Activated CD8-positive, alpha-beta T cell treated with anti-CD3 and anti-CD28 coated beads, Interleukin-2, amount 10 ng/mL, durations not matched to agents 7 days and 5 days (primary cell): Measurements from ENCODE around the gene MCM5. TPM values are rescaled to one million over a fixed set of nuclear protein-coding genes. Genes with fewer than 3 reads are reported as not detected.

ENCODE experiments used
- ATAC-seq: fragments of 150-1000 bp; cut with Tn5 transposase; one replicate; pipeline ENCODE4 v1.10.0; 2021; ENCODE audit warnings: moderate library complexity
- CTCF ChIA-PET: fragments of 350-600 bp; sonication (Branson Sonifier 250); formaldehyde crosslinking; loops from one replicate; lab custom pipeline; 2021; ENCODE audit warnings: antibody characterized with exemption; lab: Charles Lee
- POLR2A ChIA-PET: fragments of 350-600 bp; sonication (Branson Sonifier 250); formaldehyde crosslinking; loops from one replicate; lab custom pipeline; 2021; ENCODE audit warnings: antibody characterized with exemption; lab: Charles Lee
- DNase-seq: peaks from one replicate; pipeline ENCODE4 v3.0.0-alpha.2; 2020
- H3K27ac Mint-ChIP-seq: one replicate; pipeline ENCODE4 v1.8.0; 2021; ENCODE audit warnings: mild to moderate bottlenecking, mixed read lengths
- H3K27me3 Mint-ChIP-seq: one replicate; pipeline ENCODE4 v1.8.0; 2021; ENCODE audit warnings: low read depth, mixed read lengths
- H3K36me3 Mint-ChIP-seq: one replicate; pipeline ENCODE4 v1.8.0; 2021; ENCODE audit warnings: low read depth, mixed read lengths
- H3K4me1 Mint-ChIP-seq: one replicate; pipeline ENCODE4 v1.8.0; 2021; ENCODE audit warnings: low read depth, mixed read lengths
- H3K4me3 Mint-ChIP-seq: one replicate; pipeline ENCODE4 v1.8.0; 2021; ENCODE audit warnings: mild to moderate bottlenecking, mixed read lengths
- H3K9me3 Mint-ChIP-seq: one replicate; pipeline ENCODE4 v1.8.0; 2022; ENCODE audit warnings: mixed read lengths; ENCODE audit not compliant: insufficient read depth
- total RNA-seq, 2 experiments: library from RNA; stranded (reverse); gene quantifications; one replicate each; pipeline ENCODE4 v1.2.3, GENCODE V29; 2021

The MCM5 gene
- total RNA-seq, 2 experiments from 2014 or later: 275 to 287 TPM

DNA sequence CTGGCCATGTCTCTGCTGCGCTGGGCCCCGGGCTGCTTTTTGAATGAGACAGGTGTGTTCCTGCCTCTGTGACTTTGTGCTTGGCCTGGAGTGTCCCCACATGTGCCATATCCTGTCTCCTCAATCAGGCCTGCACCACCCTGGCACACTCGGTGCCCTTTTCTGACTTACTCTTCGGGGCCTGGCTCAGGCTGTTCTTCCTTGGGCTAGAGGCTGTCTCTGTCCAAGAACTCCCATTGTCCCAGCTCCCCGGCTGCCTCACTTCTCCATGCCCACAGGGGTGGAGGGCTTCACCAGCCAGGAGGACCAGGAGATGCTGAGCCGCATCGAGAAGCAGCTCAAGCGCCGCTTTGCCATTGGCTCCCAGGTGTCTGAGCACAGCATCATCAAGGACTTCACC is 23.0 kb downstream of the MCM5 start:
- ChIA-PET POLR2A (interaction anchor here (1.3 kb wide), 1 partner anchor 20 kb away, joined by 3 read pairs; no protein-coding TSS in a partner anchor), CTCF (no interaction called here)
- Mint-ChIP-seq H3K36me3 (peaks cover 62% of the 10 kb centered on the region), H3K9me3 (no peaks in the 10 kb centered on the region), H3K27ac (no peak overlapping the region), H3K4me1 (no peaks in the 10 kb centered on the region), H3K4me3 (no peak overlapping the region), H3K27me3 (no peaks in the 10 kb centered on the region)
- DNase-seq (no peak), ATAC-seq (no peak)

DNA sequence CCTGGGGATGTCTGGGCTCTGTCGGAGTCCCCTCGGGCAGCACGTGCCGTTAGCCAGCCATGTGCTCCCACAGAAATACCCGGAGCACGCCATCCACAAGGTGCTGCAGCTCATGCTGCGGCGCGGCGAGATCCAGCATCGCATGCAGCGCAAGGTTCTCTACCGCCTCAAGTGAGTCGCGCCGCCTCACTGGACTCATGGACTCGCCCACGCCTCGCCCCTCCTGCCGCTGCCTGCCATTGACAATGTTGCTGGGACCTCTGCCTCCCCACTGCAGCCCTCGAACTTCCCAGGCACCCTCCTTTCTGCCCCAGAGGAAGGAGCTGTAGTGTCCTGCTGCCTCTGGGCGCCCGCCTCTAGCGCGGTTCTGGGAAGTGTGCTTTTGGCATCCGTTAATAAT is 24.1 kb downstream of the MCM5 start:
- ChIA-PET CTCF (no interaction called here), POLR2A (no interaction called here)
- Mint-ChIP-seq H3K4me3 (no peak overlapping the region), H3K36me3 (peaks cover 63% of the 10 kb centered on the region), H3K27me3 (no peaks in the 10 kb centered on the region), H3K27ac (no peak overlapping the region), H3K9me3 (no peaks in the 10 kb centered on the region), H3K4me1 (no peaks in the 10 kb centered on the region)
- DNase-seq: no peak
- ATAC-seq: no peak

GRCh38 chr22:35424761-35425160 is 24.8 kb downstream of the MCM5 start:
- DNase-seq: no peak
- no peak for ATAC-seq
- CTCF ChIA-PET: no interaction called here

GRCh38 chr22:35425546-35425945 is 25.6 kb downstream of the MCM5 start:
- CTCF ChIA-PET: no interaction called here
- H3K4me1 Mint-ChIP-seq: no peaks in the 10 kb centered on the region
- no peak overlapping the region for H3K4me3 Mint-ChIP-seq
- H3K27ac Mint-ChIP-seq: no peak overlapping the region
- no peaks in the 10 kb centered on the region for H3K27me3 Mint-ChIP-seq
- POLR2A ChIA-PET: interaction anchor here (0.7 to 0.9 kb wide), 2 partner anchors 8 to 16 kb away, joined by 3 to 4 read pairs; no protein-coding TSS in a partner anchor
- peaks cover 61% of the 10 kb centered on the region for H3K36me3 Mint-ChIP-seq
- DNase-seq: no peak
- ATAC-seq: no peak
- H3K9me3 Mint-ChIP-seq: no peaks in the 10 kb centered on the region

More at GRCh38 chr22:35424761-35425160, 24.8 kb downstream of the MCM5 start:
- POLR2A ChIA-PET: interaction anchor here (0.9 kb wide), 1 partner anchor 9 kb away, joined by 4 read pairs; no protein-coding TSS in a partner anchor
- Mint-ChIP-seq H3K4me1 (no peaks in the 10 kb centered on the region), H3K9me3 (no peaks in the 10 kb centered on the region), H3K36me3 (peaks cover 62% of the 10 kb centered on the region), H3K27ac (no peak overlapping the region), H3K4me3 (no peak overlapping the region), H3K27me3 (no peaks in the 10 kb centered on the region)

GRCh38 chr22:35425971-35426800 is 26.2 kb downstream of the MCM5 start:
- Mint-ChIP-seq H3K36me3 (peaks cover 62% of the 10 kb centered on the region), H3K9me3 (no peaks in the 10 kb centered on the region), H3K4me1 (no peaks in the 10 kb centered on the region), H3K27ac (peak overlapping the region; percentile 64), H3K27me3 (no peaks in the 10 kb centered on the region), H3K4me3 (no peak overlapping the region)
- ATAC-seq (peak; percentile 18), DNase-seq (no peak)
- ChIA-PET CTCF (no interaction called here), POLR2A (interaction anchor here (0.8 to 1.5 kb wide), 2 partner anchors 9 to 25 kb away, joined by 4 to 6 read pairs; no protein-coding TSS in a partner anchor)

GRCh38 chr22:35426801-35427140 is 26.8 kb downstream of the MCM5 start:
- Mint-ChIP-seq H3K27ac (peak overlapping the region; percentile 37), H3K27me3 (no peaks in the 10 kb centered on the region), H3K36me3 (peaks cover 63% of the 10 kb centered on the region), H3K4me1 (no peaks in the 10 kb centered on the region), H3K4me3 (no peak overlapping the region), H3K9me3 (no peaks in the 10 kb centered on the region)
- CTCF ChIA-PET: no interaction called here
- no peak for ATAC-seq
- DNase-seq: no peak
- POLR2A ChIA-PET: interaction anchor here (0.8 to 1.5 kb wide), 2 partner anchors 9 to 25 kb away, joined by 4 to 6 read pairs; no protein-coding TSS in a partner anchor

DNA sequence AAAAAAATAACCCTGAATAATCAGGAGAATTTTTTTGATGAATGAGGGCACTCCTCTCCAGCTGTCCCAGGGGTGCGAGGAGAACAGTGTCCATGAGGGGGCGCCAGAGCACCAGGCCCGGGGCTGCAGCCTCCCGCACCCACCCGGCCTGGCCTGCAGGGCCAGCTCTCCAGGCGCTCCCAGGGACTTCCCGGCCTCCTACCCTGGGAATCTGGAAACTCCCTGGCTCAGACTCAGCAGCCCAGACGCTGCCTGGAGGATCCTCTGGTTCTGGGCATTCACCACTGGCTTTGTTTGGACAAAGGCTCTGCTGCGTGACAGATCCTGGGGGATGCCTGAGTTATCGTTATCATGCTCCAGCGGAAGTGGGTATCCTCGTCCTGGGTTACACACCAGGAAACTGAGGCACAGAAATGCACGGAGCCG is 31.0 kb downstream of the MCM5 start:
- peaks cover 5% of the 10 kb centered on the region for H3K9me3 Mint-ChIP-seq
- POLR2A ChIA-PET: interaction anchor here (1.4 kb wide), 1 partner anchor 9 kb away, joined by 3 read pairs; no protein-coding TSS in a partner anchor
- no peaks in the 10 kb centered on the region for H3K4me1 Mint-ChIP-seq
- ATAC-seq (peak; percentile 72), DNase-seq (peak; percentile 63)
- H3K4me3 Mint-ChIP-seq: no peak overlapping the region
- CTCF ChIA-PET: interaction anchor here (0.7 to 3.0 kb wide), 8 partner anchors 11 to 153 kb away, joined by 3 to 16 read pairs (median 3); no protein-coding TSS in a partner anchor
- no peaks in the 10 kb centered on the region for H3K27me3 Mint-ChIP-seq
- H3K36me3 Mint-ChIP-seq: peaks cover 64% of the 10 kb centered on the region
- no peak overlapping the region for H3K27ac Mint-ChIP-seq

DNA sequence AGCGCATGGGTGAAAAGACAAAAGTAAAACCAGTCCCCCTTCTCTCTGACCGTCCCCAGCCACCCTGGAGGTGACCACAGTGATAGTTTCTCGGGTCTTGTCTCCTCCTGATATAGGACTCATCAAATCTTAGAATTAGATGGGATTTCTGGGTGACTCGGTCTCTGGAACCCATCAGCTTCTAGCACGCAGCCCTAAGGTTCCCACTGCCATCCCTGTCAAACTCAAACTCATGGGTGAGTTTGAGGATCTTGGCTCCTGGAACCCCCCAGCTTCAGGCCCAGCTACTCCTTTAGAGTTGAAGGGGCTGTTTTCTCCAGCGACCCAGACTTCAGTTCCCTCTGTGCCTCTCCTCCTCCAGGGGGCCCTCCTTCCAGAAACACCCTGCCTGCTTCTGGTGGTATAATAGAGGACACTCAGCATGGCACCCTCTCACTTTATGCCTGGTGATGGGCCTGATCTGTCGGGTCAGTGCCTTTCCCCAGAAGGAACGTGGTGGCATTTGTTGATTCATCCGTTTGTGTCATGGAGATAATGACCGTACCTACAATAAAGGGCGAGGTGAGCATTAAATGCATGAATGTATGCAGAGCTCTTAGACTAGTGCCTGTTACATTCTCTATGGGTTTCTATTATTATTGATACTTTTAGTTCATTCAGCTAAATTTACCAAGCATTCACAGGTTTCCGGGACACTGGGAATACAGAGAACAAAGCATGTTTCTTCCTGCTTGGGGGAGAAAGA is 31.7 kb downstream of the MCM5 start:
- no peaks in the 10 kb centered on the region for H3K4me1 Mint-ChIP-seq
- POLR2A ChIA-PET: interaction anchor here (1.0 kb wide), 1 partner anchor 29 kb away, joined by 3 read pairs; no protein-coding TSS in a partner anchor
- CTCF ChIA-PET: interaction anchor here (0.6 to 3.0 kb wide), 4 partner anchors 13 to 152 kb away, joined by 3 to 16 read pairs (median 4); no protein-coding TSS in a partner anchor
- H3K27ac Mint-ChIP-seq: no peak overlapping the region
- peaks cover 5% of the 10 kb centered on the region for H3K9me3 Mint-ChIP-seq
- no peak overlapping the region for H3K4me3 Mint-ChIP-seq
- H3K27me3 Mint-ChIP-seq: no peaks in the 10 kb centered on the region
- peaks cover 63% of the 10 kb centered on the region for H3K36me3 Mint-ChIP-seq
- DNase-seq: no peak
- no peak for ATAC-seq

DNA sequence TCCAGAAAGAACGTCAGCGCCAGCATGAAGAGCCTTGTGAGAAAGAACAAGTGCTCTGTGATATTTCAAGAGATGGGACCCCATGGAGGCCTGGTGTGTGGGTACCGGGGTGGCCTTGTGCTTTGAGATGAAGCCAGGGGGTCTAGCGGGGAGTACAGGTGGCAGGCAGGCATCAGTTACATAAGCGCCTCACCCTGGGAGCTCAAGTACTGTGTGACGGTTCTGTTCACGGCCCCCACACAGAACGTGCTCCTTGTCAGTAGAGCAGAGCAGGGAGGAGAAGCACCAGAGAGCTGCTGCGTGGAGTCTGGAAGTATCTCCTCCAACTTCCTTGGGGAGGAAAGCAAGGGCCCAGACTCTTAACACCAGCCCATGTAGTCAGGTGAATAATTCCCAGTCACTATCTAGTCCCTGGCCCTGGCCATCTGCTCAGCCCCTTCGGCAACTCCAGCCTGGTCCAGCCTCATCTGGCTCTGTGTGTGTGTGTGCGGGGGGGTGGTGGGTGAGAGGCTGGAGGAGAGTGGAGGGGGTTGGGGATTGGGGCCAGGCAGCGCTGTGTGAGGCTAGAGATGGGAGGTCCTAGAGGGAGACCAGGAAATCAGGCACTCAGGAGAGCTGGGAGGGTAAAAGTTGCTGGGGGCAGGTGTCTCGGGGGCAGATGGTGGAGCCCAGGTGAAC is 32.4 kb downstream of the MCM5 start:
- Mint-ChIP-seq H3K4me3 (no peak overlapping the region), H3K27me3 (no peaks in the 10 kb centered on the region), H3K27ac (no peak overlapping the region), H3K9me3 (peaks cover 5% of the 10 kb centered on the region), H3K36me3 (peaks cover 61% of the 10 kb centered on the region), H3K4me1 (no peaks in the 10 kb centered on the region)
- ATAC-seq (no peak), DNase-seq (no peak)
- CTCF ChIA-PET: interaction anchor here (0.6 to 3.0 kb wide), 3 partner anchors 13 to 151 kb away, joined by 3 to 16 read pairs (median 3); no protein-coding TSS in a partner anchor
- POLR2A ChIA-PET: interaction anchor here (1.0 kb wide), 1 partner anchor 29 kb away, joined by 3 read pairs; no protein-coding TSS in a partner anchor

GRCh38 chr22:35434061-35434710 is 34.2 kb downstream of the MCM5 start:
- Mint-ChIP-seq H3K9me3 (peaks cover 5% of the 10 kb centered on the region), H3K4me3 (no peak overlapping the region), H3K27me3 (no peaks in the 10 kb centered on the region), H3K4me1 (no peaks in the 10 kb centered on the region), H3K27ac (no peak overlapping the region), H3K36me3 (peaks cover 74% of the 10 kb centered on the region)
- no peak for ATAC-seq
- ChIA-PET CTCF (no interaction called here), POLR2A (interaction anchor here (1.2 kb wide), 1 partner anchor 9 kb away, joined by 4 read pairs; no protein-coding TSS in a partner anchor)
- DNase-seq: no peak
